ENCODE results near the gene ELMO1. TPM values are rescaled to one million over a fixed set of nuclear protein-coding genes. Genes with fewer than 3 reads are reported as not detected.

The ELMO1 gene
- total and polyA plus RNA-seq, 4 donors, result 29.2 to 98.3 (median 86.8) TPM

- no peaks in the 10 kb centered on the region for H3K36me3 ChIP-seq (ENCODE audit: control insufficient read depth, insufficient read depth, low read length)
- WGBS (ENCODE audit: insufficient coverage), result 51% methylated on average over 8 of the region's 8 CpGs
- no peak overlapping the region for H3K27ac ChIP-seq (ENCODE audit: low read depth, low read length)
- H3K9me3 ChIP-seq (ENCODE audit: control insufficient read depth, insufficient read depth, low read length), result no peaks in the 10 kb centered on the region
- peaks cover 10% of the 10 kb centered on the region for H3K4me1 ChIP-seq (ENCODE audit: control insufficient read depth, insufficient read depth, low read length)
- peak in 1 of 6 donors; percentile 15 for DNase-seq (ENCODE audit: low read depth in 4 of 6, low spot score in 6 of 6)
- H3K27me3 ChIP-seq (ENCODE audit: control insufficient read depth, insufficient read depth, low read length), result no peaks in the 10 kb centered on the region
- H3K4me3 ChIP-seq (ENCODE audit: low read depth, low read length), result no peak overlapping the region
These were observed 58.5 kb downstream of the ELMO1 start for GRCh38 chr7:37390114-37390513.

- Histone ChIP-seq H3K27ac (ENCODE audit: low read depth, low read length) (no peak overlapping the region), H3K27me3 (ENCODE audit: control insufficient read depth, insufficient read depth, low read length) (no peaks in the 10 kb centered on the region), H3K36me3 (ENCODE audit: control insufficient read depth, insufficient read depth, low read length) (no peaks in the 10 kb centered on the region), H3K4me3 (ENCODE audit: low read depth, low read length) (no peak overlapping the region), H3K4me1 (ENCODE audit: control insufficient read depth, insufficient read depth, low read length) (peaks cover 10% of the 10 kb centered on the region), H3K9me3 (ENCODE audit: control insufficient read depth, insufficient read depth, low read length) (no peaks in the 10 kb centered on the region)
- WGBS (ENCODE audit: insufficient coverage), result 80% methylated on average over 1 of the region's 4 CpGs
- no peak for DNase-seq (ENCODE audit: low read depth in 4 of 6, low spot score in 6 of 6)
These were observed 59.9 kb downstream of the ELMO1 start for GRCh38 chr7:37388811-37389210.

GRCh38 chr7:37385787-37386186 is 62.9 kb downstream of the ELMO1 start:
- Histone ChIP-seq H3K4me3 (ENCODE audit: low read depth, low read length) (no peak overlapping the region), H3K27ac (ENCODE audit: low read depth, low read length) (no peak overlapping the region), H3K9me3 (ENCODE audit: control insufficient read depth, insufficient read depth, low read length) (no peaks in the 10 kb centered on the region), H3K27me3 (ENCODE audit: control insufficient read depth, insufficient read depth, low read length) (no peaks in the 10 kb centered on the region), H3K36me3 (ENCODE audit: control insufficient read depth, insufficient read depth, low read length) (no peaks in the 10 kb centered on the region), H3K4me1 (ENCODE audit: control insufficient read depth, insufficient read depth, low read length) (peaks cover 10% of the 10 kb centered on the region)
- no peak for DNase-seq (ENCODE audit: low read depth in 4 of 6, low spot score in 6 of 6)
- 93% methylated on average over 6 of the region's 6 CpGs for WGBS (ENCODE audit: insufficient coverage)

- Histone ChIP-seq H3K9me3 (ENCODE audit: control insufficient read depth, insufficient read depth, low read length) (no peaks in the 10 kb centered on the region), H3K27me3 (ENCODE audit: control insufficient read depth, insufficient read depth, low read length) (no peaks in the 10 kb centered on the region), H3K36me3 (ENCODE audit: control insufficient read depth, insufficient read depth, low read length) (no peaks in the 10 kb centered on the region), H3K4me1 (ENCODE audit: control insufficient read depth, insufficient read depth, low read length) (peaks cover 10% of the 10 kb centered on the region), H3K27ac (ENCODE audit: low read depth, low read length) (no peak overlapping the region), H3K4me3 (ENCODE audit: low read depth, low read length) (no peak overlapping the region)
- DNase-seq (ENCODE audit: low read depth in 4 of 6, low spot score in 6 of 6), result no peak
- 83% methylated on average over 1 of the region's 1 CpG for WGBS (ENCODE audit: insufficient coverage)
These were observed 66.0 kb downstream of the ELMO1 start for GRCh38 chr7:37382546-37383088.

- Histone ChIP-seq H3K9me3 (ENCODE audit: control insufficient read depth, insufficient read depth, low read length) (peaks cover 2% of the 10 kb centered on the region), H3K27me3 (ENCODE audit: control insufficient read depth, insufficient read depth, low read length) (no peaks in the 10 kb centered on the region), H3K4me1 (ENCODE audit: control insufficient read depth, insufficient read depth, low read length) (peaks cover 2% of the 10 kb centered on the region), H3K36me3 (ENCODE audit: control insufficient read depth, insufficient read depth, low read length) (no peaks in the 10 kb centered on the region), H3K27ac (ENCODE audit: low read depth, low read length) (no peak overlapping the region), H3K4me3 (ENCODE audit: low read depth, low read length) (no peak overlapping the region)
- WGBS (ENCODE audit: insufficient coverage), result 96% methylated on average over 2 of the region's 4 CpGs
- no peak for DNase-seq (ENCODE audit: low read depth in 4 of 6, low spot score in 6 of 6)
These were observed 67.8 kb downstream of the ELMO1 start for GRCh38 chr7:37380831-37381230.

- no peak for DNase-seq (ENCODE audit: low read depth in 4 of 6, low spot score in 6 of 6)
- WGBS (ENCODE audit: insufficient coverage), result 94% methylated on average over 2 of the region's 4 CpGs
- H3K27me3 ChIP-seq (ENCODE audit: control insufficient read depth, insufficient read depth, low read length), result no peaks in the 10 kb centered on the region
- peaks cover 2% of the 10 kb centered on the region for H3K9me3 ChIP-seq (ENCODE audit: control insufficient read depth, insufficient read depth, low read length)
- H3K36me3 ChIP-seq (ENCODE audit: control insufficient read depth, insufficient read depth, low read length), result no peaks in the 10 kb centered on the region
- H3K4me1 ChIP-seq (ENCODE audit: control insufficient read depth, insufficient read depth, low read length), result no peaks in the 10 kb centered on the region
- H3K27ac ChIP-seq (ENCODE audit: low read depth, low read length), result no peak overlapping the region
- no peak overlapping the region for H3K4me3 ChIP-seq (ENCODE audit: low read depth, low read length)
These were observed 69.0 kb downstream of the ELMO1 start for GRCh38 chr7:37379546-37380277.

- Histone ChIP-seq H3K4me1 (ENCODE audit: control insufficient read depth, insufficient read depth, low read length) (no peaks in the 10 kb centered on the region), H3K27ac (ENCODE audit: low read depth, low read length) (no peak overlapping the region), H3K9me3 (ENCODE audit: control insufficient read depth, insufficient read depth, low read length) (peaks cover 2% of the 10 kb centered on the region), H3K4me3 (ENCODE audit: low read depth, low read length) (no peak overlapping the region), H3K36me3 (ENCODE audit: control insufficient read depth, insufficient read depth, low read length) (no peaks in the 10 kb centered on the region), H3K27me3 (ENCODE audit: control insufficient read depth, insufficient read depth, low read length) (no peaks in the 10 kb centered on the region)
- WGBS (ENCODE audit: insufficient coverage), result 94% methylated on average over 3 of the region's 5 CpGs
- no peak for DNase-seq (ENCODE audit: low read depth in 4 of 6, low spot score in 6 of 6)
These were observed 71.4 kb downstream of the ELMO1 start for GRCh38 chr7:37377231-37377630.

- Histone ChIP-seq H3K9me3 (ENCODE audit: control insufficient read depth, insufficient read depth, low read length) (peaks cover 2% of the 10 kb centered on the region), H3K4me3 (ENCODE audit: low read depth, low read length) (no peak overlapping the region), H3K36me3 (ENCODE audit: control insufficient read depth, insufficient read depth, low read length) (no peaks in the 10 kb centered on the region), H3K4me1 (ENCODE audit: control insufficient read depth, insufficient read depth, low read length) (no peaks in the 10 kb centered on the region), H3K27ac (ENCODE audit: low read depth, low read length) (no peak overlapping the region), H3K27me3 (ENCODE audit: control insufficient read depth, insufficient read depth, low read length) (no peaks in the 10 kb centered on the region)
- WGBS (ENCODE audit: insufficient coverage), result 93% methylated on average over 8 of the region's 8 CpGs
- DNase-seq (ENCODE audit: low read depth in 4 of 6, low spot score in 6 of 6), result no peak
These were observed 72.3 kb downstream of the ELMO1 start for GRCh38 chr7:37376386-37376785.

GRCh38 chr7:37372750-37373149 is 75.9 kb downstream of the ELMO1 start:
- H3K4me3 ChIP-seq (ENCODE audit: low read depth, low read length), result no peak overlapping the region
- H3K9me3 ChIP-seq (ENCODE audit: control insufficient read depth, insufficient read depth, low read length), result peaks cover 2% of the 10 kb centered on the region
- H3K27ac ChIP-seq (ENCODE audit: low read depth, low read length), result no peak overlapping the region
- no peaks in the 10 kb centered on the region for H3K27me3 ChIP-seq (ENCODE audit: control insufficient read depth, insufficient read depth, low read length)
- DNase-seq (ENCODE audit: low read depth in 4 of 6, low spot score in 6 of 6), result peak in 1 of 6 donors; percentile 12
- 88% methylated on average over 3 of the region's 3 CpGs for WGBS (ENCODE audit: insufficient coverage)
- no peaks in the 10 kb centered on the region for H3K4me1 ChIP-seq (ENCODE audit: control insufficient read depth, insufficient read depth, low read length)
- H3K36me3 ChIP-seq (ENCODE audit: control insufficient read depth, insufficient read depth, low read length), result no peaks in the 10 kb centered on the region

- no CpG with 5 or more reads among the region's 5 CpGs for WGBS (ENCODE audit: insufficient coverage)
- peak in 1 of 6 donors; percentile 14 for DNase-seq (ENCODE audit: low read depth in 4 of 6, low spot score in 6 of 6)
- H3K36me3 ChIP-seq (ENCODE audit: control insufficient read depth, insufficient read depth, low read length), result no peaks in the 10 kb centered on the region
- H3K4me1 ChIP-seq (ENCODE audit: control insufficient read depth, insufficient read depth, low read length), result no peaks in the 10 kb centered on the region
- H3K4me3 ChIP-seq (ENCODE audit: low read depth, low read length), result no peak overlapping the region
- no peaks in the 10 kb centered on the region for H3K27me3 ChIP-seq (ENCODE audit: control insufficient read depth, insufficient read depth, low read length)
- H3K27ac ChIP-seq (ENCODE audit: low read depth, low read length), result no peak overlapping the region
- peaks cover 2% of the 10 kb centered on the region for H3K9me3 ChIP-seq (ENCODE audit: control insufficient read depth, insufficient read depth, low read length)
These were observed 76.9 kb downstream of the ELMO1 start for GRCh38 chr7:37371755-37372154.
